CD4-positive, CD25-positive, alpha-beta regulatory T cell (primary cell): ENCODE results near the gene NEK1. TPM values are rescaled to one million over a fixed set of nuclear protein-coding genes. Genes with fewer than 3 reads are reported as not detected.
A peak's percentile ranks its signal among the peaks of the same experiment; 100 is the strongest.
"Not testable (repeated sequence)": the region's sequence is repeated elsewhere in the genome, so short reads cannot be mapped to it uniquely, and the experiment has no call there.

Experiments
- ATAC-seq, 2 donors: fragments of 150-1000 bp; cut with Tn5 transposase; one replicate each; pipeline ENCODE4 v1.10.0; 2021; ENCODE audit warnings: low read depth in 2 of 2, moderate number of reproducible peaks in 2 of 2, moderate library complexity in 1 of 2
- DNase-seq, 3 donors: peaks; one replicate each; pipeline versions ENCODE4 v3.0.0 to v3.0.0-alpha.2; 2012 to 2022; ENCODE audit warnings: mixed read lengths in 1 of 3
- H3K27ac ChIP-seq: one replicate; pipeline ENCODE4 v1.7.0; 2013; ENCODE audit warnings: mild to moderate bottlenecking, low read length; ENCODE audit not compliant: insufficient read depth, poor library complexity, severe bottlenecking
- H3K27me3 ChIP-seq: one replicate; pipeline ENCODE4 v1.7.0; 2013; ENCODE audit warnings: low read length; ENCODE audit not compliant: control insufficient read depth, insufficient read depth
- H3K36me3 ChIP-seq: one replicate; pipeline ENCODE4 v1.7.0; 2013; ENCODE audit warnings: mild to moderate bottlenecking, low read length, moderate library complexity; ENCODE audit not compliant: control insufficient read depth, insufficient read depth
- H3K4me1 ChIP-seq: 2 replicates; pipeline ENCODE4 v1.7.0; 2013; ENCODE audit warnings: mild to moderate bottlenecking, low read length; ENCODE audit not compliant: insufficient read depth, control insufficient read depth, poor library complexity, severe bottlenecking
- H3K4me3 ChIP-seq: one replicate; pipeline ENCODE4 v1.7.0; 2013; ENCODE audit warnings: low read depth, mild to moderate bottlenecking, low read length, moderate library complexity
- H3K9me3 ChIP-seq, 2 experiments: 1 replicate in 1 of 2; 2 replicates in 1 of 2; pipeline ENCODE4 v1.7.0; 2013; ENCODE audit warnings: low read length in 2 of 2, mild to moderate bottlenecking in 1 of 2, moderate library complexity in 1 of 2; ENCODE audit not compliant: control insufficient read depth in 2 of 2
- H3K27ac Mint-ChIP-seq, 3 donors: one replicate each; pipeline ENCODE4 v1.8.0; 2020 to 2022; ENCODE audit warnings: mild to moderate bottlenecking in 3 of 3, mixed read lengths in 3 of 3, moderate library complexity in 2 of 3
- H3K27me3 Mint-ChIP-seq: one replicate; pipeline ENCODE4 v1.8.0; 2022; ENCODE audit warnings: mild to moderate bottlenecking, mixed read lengths
- H3K36me3 Mint-ChIP-seq: one replicate; pipeline ENCODE4 v1.8.0; 2020; ENCODE audit warnings: mixed read lengths
- H3K4me1 Mint-ChIP-seq, 4 donors: one replicate each; pipeline ENCODE4 v1.8.0; 2020 to 2022; ENCODE audit warnings: mixed read lengths in 4 of 4, mild to moderate bottlenecking in 1 of 4
- H3K4me3 Mint-ChIP-seq, 4 donors: one replicate each; pipeline ENCODE4 v1.8.0; 2020 to 2022; ENCODE audit warnings: mild to moderate bottlenecking in 4 of 4, mixed read lengths in 4 of 4, moderate library complexity in 3 of 4
- H3K9me3 Mint-ChIP-seq, 7 donors: one replicate each; pipeline ENCODE4 v1.8.0; 2020 to 2022; ENCODE audit warnings: mixed read lengths in 7 of 7, mild to moderate bottlenecking in 3 of 7, moderate library complexity in 2 of 7
- polyA plus RNA-seq, 4 donors: library from polyadenylated mRNA; unstranded; fragments of 300-500 nt; fragmentation: Illumina TruSeq; gene quantifications; one replicate each; pipeline ENCODE4 v1.2.3, GENCODE V29; 2021
- total RNA-seq: library from RNA; stranded (reverse); gene quantifications from one replicate; pipeline ENCODE4 v1.2.3, GENCODE V29; 2022

Gene NEK1
- total and polyA plus RNA-seq, 5 donors from 2014 or later, result 7.7 to 22.9 (median 10.8) TPM

DNA sequence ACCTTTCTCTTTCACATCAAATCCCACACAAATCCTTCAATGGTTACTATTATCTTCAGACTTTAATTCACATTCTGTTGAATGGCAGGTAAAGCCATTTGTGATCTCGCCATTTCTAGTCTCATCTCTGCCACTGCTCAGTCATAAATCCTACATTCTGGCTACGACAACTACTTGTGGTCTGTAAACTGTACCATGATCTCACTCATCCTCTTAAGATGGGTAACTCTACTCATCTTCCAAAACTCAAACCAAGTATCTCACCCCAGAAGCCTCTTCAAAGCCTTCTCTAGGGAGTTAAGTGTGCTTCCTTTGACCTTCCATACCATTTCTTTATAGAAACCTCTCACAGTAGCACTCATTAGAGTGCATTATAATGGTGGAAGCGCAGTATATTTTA lies 101.8 kb downstream of the NEK1 start:
- Histone ChIP-seq H3K4me3 (no peak overlapping the region), H3K4me1 (no peaks in the 10 kb centered on the region), H3K36me3 (peaks cover 13% of the 10 kb centered on the region), H3K9me3 (no peaks in the 10 kb centered on the region), H3K27ac (no peak overlapping the region), H3K27me3 (no peaks in the 10 kb centered on the region)
- Mint-ChIP-seq H3K27ac (peak overlapping the region in 1 of 3 donors; percentile 35), H3K27me3 (no peaks in the 10 kb centered on the region), H3K9me3 (no peaks in the 10 kb centered on the region), H3K4me1 (peaks cover 0 to 5% (median 0%) of the 10 kb centered on the region in 4 donors), H3K36me3 (peaks cover 4% of the 10 kb centered on the region), H3K4me3 (no peak overlapping the region)
- DNase-seq (no peak), ATAC-seq (no peak)

DNA sequence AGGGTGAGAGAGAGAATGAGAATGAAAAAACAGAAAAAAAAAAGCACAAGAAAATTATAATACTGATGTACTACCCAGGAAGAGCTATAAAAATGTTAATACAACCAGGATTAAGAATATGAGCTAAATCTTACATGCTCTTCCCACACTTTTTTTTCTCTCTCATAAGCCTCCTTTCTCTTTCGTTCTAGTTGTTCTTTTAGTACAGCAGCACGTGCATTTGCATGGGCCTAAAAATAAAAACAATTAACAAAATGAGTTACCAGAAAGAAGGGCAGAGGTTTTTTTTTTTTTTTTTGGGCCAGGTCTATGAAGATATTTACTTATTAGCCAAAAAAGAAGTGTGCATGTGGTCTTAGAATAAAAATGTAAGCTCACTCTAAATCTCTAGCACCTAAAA lies 105.5 kb downstream of the NEK1 start:
- Mint-ChIP-seq H3K27me3 (no peaks in the 10 kb centered on the region), H3K4me3 (no peak overlapping the region), H3K9me3 (peaks cover 0 to 23% (median 3%) of the 10 kb centered on the region in 7 donors), H3K27ac (no peak overlapping the region), H3K4me1 (peaks cover 0 to 5% (median 0%) of the 10 kb centered on the region in 4 donors), H3K36me3 (peaks cover 39% of the 10 kb centered on the region)
- Histone ChIP-seq H3K36me3 (peaks cover 19% of the 10 kb centered on the region), H3K4me1 (no peaks in the 10 kb centered on the region), H3K9me3 (peaks cover 7 to 9% of the 10 kb centered on the region in 2 experiments), H3K27me3 (no peaks in the 10 kb centered on the region), H3K27ac (no peak overlapping the region), H3K4me3 (no peak overlapping the region)
- DNase-seq (no peak), ATAC-seq (no peak)

DNA sequence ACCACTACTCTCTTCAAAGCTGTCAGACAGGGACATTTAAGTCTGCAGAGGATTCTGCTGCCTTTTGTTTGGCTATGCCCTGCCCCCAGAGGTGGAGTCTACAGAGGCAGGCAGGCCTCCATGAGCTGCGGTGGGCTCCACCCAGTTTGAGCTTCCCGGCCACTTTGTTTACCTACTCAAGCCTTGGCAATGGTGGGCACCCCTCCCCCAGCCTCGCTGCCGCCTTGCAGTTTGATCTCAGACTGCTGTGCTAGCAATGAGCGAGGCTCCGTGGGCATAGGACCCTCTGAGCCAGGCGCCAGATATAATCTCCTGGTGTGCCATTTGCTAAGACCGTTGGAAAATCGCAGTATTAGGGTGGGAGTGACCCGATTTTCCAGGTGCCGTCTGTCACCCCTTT lies 112.5 kb downstream of the NEK1 start:
- H3K4me1 Mint-ChIP-seq, H3K4me1 ChIP-seq, DNase-seq, H3K27me3 Mint-ChIP-seq, H3K9me3 ChIP-seq, H3K4me3 Mint-ChIP-seq, H3K4me3 ChIP-seq, ATAC-seq, H3K27ac Mint-ChIP-seq, H3K27ac ChIP-seq, H3K27me3 ChIP-seq, H3K36me3 ChIP-seq: not testable (repeated sequence)
- Mint-ChIP-seq H3K9me3 (peaks cover 0 to 35% (median 7%) of the 10 kb centered on the region in 7 donors), H3K36me3 (peaks cover 49% of the 10 kb centered on the region)

DNA sequence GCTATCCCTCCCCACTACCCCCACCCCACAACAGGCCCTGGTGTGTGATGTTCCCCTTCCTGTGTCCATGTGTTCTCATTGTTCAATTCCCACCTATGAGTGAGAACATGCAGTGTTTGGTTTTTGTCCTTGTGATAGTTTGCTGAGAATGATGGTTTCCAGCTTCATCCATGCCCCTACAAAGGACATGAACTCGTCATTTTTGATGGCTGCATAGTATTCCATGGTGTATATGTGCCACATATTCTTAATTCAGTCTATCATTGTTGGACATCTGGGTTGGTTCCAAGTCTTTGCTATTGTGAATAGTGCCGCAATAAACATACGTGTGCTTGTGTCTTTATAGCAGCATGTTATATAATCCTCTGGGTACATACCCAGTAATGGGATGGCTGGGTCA lies 118.1 kb downstream of the NEK1 start:
- not testable (repeated sequence) for H3K27me3 Mint-ChIP-seq, H3K4me1 ChIP-seq, H3K4me1 Mint-ChIP-seq, H3K36me3 ChIP-seq, H3K9me3 Mint-ChIP-seq, DNase-seq, H3K27ac ChIP-seq, H3K4me3 ChIP-seq, H3K27me3 ChIP-seq, H3K9me3 ChIP-seq, H3K27ac Mint-ChIP-seq, H3K4me3 Mint-ChIP-seq, ATAC-seq
- H3K36me3 Mint-ChIP-seq, result peaks cover 18% of the 10 kb centered on the region

DNA sequence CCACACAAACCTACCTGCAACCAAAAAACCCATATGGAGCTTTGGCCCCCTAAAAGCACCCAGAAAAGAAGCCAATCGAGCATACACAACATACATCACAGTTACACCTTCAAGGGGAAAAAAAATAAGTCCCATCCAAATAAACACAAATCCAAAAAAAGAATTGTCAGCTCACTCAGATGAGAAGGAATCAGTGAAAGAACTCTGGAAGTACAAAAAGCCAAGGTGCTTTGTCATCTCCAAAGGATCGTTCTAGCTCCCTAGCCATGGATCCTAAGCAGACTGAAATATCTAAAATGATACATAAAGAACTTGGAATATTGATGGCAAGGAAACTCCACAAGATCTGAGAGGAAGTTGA lies 119.2 kb downstream of the NEK1 start:
- Histone ChIP-seq H3K27ac (no peak overlapping the region), H3K9me3 (no peaks in the 10 kb centered on the region), H3K27me3 (no peaks in the 10 kb centered on the region), H3K4me1 (no peaks in the 10 kb centered on the region), H3K4me3 (no peak overlapping the region), H3K36me3 (no peaks in the 10 kb centered on the region)
- Mint-ChIP-seq H3K36me3 (peaks cover 18% of the 10 kb centered on the region), H3K9me3 (peaks cover 0 to 6% (median 3%) of the 10 kb centered on the region in 7 donors), H3K27me3 (no peaks in the 10 kb centered on the region), H3K4me1 (peaks cover 0 to 6% (median 0%) of the 10 kb centered on the region in 4 donors), H3K4me3 (no peak overlapping the region), H3K27ac (peak overlapping the region in 1 of 3 donors; percentile 1)
- ATAC-seq (no peak), DNase-seq (no peak)

DNA sequence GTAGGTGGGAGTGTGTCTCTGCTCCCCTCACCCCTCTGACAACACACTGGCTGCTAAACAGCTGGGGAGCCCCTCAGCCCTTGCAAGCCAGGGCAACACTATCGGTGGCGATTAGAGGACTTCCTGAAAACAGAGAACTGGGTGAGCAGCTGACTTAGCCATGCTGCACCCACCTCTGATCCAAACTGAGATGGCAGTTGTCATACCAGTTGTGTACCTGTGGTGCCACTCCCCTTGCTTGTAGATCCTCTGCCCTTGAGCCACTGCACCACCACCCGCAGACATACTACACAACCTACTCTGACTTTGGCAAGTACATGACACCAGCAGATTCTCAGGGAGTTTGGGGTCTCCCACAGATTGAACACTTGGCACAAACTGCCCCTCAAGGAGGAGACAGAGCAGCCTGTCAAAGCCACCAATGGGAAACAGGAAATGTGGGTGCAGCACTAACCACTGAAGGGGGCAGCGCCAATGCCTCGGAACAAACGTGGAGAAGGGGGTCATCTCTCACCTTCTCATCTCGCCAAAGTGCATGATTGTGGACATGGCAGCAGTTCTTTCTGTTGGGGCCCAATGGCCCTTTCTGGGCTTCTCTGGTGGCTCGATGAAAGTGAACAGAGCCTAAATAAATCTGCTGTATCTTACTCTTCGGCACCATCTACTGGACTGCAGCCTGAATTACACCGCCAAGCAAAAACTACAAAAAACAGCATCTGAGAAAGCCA lies 119.8 kb downstream of the NEK1 start:
- Mint-ChIP-seq H3K4me1 (peaks cover 0 to 6% (median 0%) of the 10 kb centered on the region in 4 donors), H3K27me3 (no peaks in the 10 kb centered on the region), H3K4me3 (no peak overlapping the region), H3K9me3 (peaks cover 0 to 6% (median 3%) of the 10 kb centered on the region in 7 donors), H3K36me3 (peaks cover 18% of the 10 kb centered on the region), H3K27ac (peak overlapping the region in 1 of 3 donors; percentile 33)
- Histone ChIP-seq H3K4me1 (no peaks in the 10 kb centered on the region), H3K27me3 (no peaks in the 10 kb centered on the region), H3K27ac (no peak overlapping the region), H3K36me3 (no peaks in the 10 kb centered on the region), H3K4me3 (no peak overlapping the region), H3K9me3 (no peaks in the 10 kb centered on the region)
- peak in 2 of 3 donors; percentile 26 to 61 for DNase-seq
- ATAC-seq, result peak; percentile 24 to 52

DNA sequence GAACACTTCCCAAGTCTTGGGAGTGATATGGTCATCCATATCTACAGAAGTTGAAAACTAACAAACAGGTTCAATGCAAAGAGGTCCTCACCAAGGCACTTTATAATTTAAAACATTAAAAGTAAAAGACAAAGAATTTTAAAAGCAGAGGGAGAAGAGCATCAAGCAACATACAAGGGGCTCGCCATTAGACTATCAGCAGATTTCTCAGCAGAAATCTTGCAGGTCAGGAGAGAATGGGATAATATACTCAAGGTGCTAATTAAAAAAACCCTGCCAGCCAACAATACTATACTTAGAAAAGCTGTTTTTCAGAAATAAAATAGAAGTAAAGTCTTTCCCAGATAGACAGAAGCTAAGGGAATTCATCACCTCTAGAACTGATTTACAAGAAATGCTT lies 121.2 kb downstream of the NEK1 start:
- peaks cover 18% of the 10 kb centered on the region for H3K36me3 Mint-ChIP-seq

DNA sequence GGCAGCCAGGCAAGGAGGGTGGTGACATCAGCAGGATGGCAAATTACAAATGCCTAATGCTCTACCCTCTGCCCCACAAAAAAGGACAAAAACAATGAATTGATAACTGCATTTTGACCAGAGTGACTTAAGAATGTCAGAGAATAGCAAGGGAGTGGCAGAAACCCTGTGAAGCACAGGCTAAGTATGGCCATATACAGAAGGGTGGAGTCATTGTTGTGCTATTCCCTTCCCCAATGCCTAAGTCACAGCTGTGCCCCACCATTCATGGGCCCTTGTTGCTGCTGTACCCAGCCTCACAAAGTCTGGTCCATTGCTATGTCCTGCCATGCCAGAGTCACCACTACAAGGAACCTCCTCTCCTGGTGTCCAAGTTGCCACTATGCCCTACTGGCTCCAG lies 123.1 kb downstream of the NEK1 start:
- H3K27ac Mint-ChIP-seq, result peak overlapping the region in 1 of 3 donors; percentile 22
- ATAC-seq, result no peak

More for the DNA sequence above, 121.2 kb downstream of the NEK1 start:
- no peak overlapping the region for H3K4me3 ChIP-seq
- DNase-seq (no peak), ATAC-seq (no peak)
- H3K27me3 Mint-ChIP-seq, result no peaks in the 10 kb centered on the region
- H3K27ac Mint-ChIP-seq, result no peak overlapping the region
- no peaks in the 10 kb centered on the region for H3K27me3 ChIP-seq
- H3K9me3 ChIP-seq, result no peaks in the 10 kb centered on the region
- no peak overlapping the region for H3K4me3 Mint-ChIP-seq
- no peak overlapping the region for H3K27ac ChIP-seq
- H3K9me3 Mint-ChIP-seq, result peaks cover 0 to 6% (median 3%) of the 10 kb centered on the region in 7 donors
- no peaks in the 10 kb centered on the region for H3K36me3 ChIP-seq
- peaks cover 0 to 6% (median under 1%) of the 10 kb centered on the region in 4 donors for H3K4me1 Mint-ChIP-seq
- no peaks in the 10 kb centered on the region for H3K4me1 ChIP-seq

More for the DNA sequence above, 123.1 kb downstream of the NEK1 start:
- H3K4me3 Mint-ChIP-seq, result no peak overlapping the region
- H3K36me3 ChIP-seq, result no peaks in the 10 kb centered on the region
- H3K27ac ChIP-seq, result no peak overlapping the region
- H3K27me3 ChIP-seq, result no peaks in the 10 kb centered on the region
- no peaks in the 10 kb centered on the region for H3K9me3 ChIP-seq
- H3K27me3 Mint-ChIP-seq, result no peaks in the 10 kb centered on the region
- H3K9me3 Mint-ChIP-seq, result peaks cover 0 to 6% (median 3%) of the 10 kb centered on the region in 7 donors
- H3K4me3 ChIP-seq, result no peak overlapping the region
- no peak for DNase-seq
- H3K4me1 Mint-ChIP-seq, result peaks cover 0 to 6% (median 4%) of the 10 kb centered on the region in 4 donors
- H3K36me3 Mint-ChIP-seq, result peaks cover 18% of the 10 kb centered on the region
- H3K4me1 ChIP-seq, result no peaks in the 10 kb centered on the region
